Spleen (tissue), 11 donors: Measurements from ENCODE around the gene BACE2. TPM values are rescaled to one million over a fixed set of nuclear protein-coding genes. Genes with fewer than 3 reads are reported as not detected.

ENCODE experiments used
- DNase-seq: peaks from one replicate; pipeline ENCODE4 v3.0.0-alpha.2; 2020
- H3K27ac ChIP-seq, 8 donors: fragments of 200-600 bp; sonication (generic) in 7 of 8; 1 replicate in 4 of 8; 2 replicates in 4 of 8; pipeline versions ENCODE4 v1.5.0 to v1.8.0; 2016 to 2021; ENCODE audit warnings: inconsistent platforms in 4 of 8, mild to moderate bottlenecking in 4 of 8, moderate library complexity in 1 of 8
- H3K27me3 ChIP-seq, 7 donors: fragments of 200-600 bp; sonication (generic) in 6 of 7; replicated peaks in 1 of 7; 1 replicate in 4 of 7; 2 replicates in 3 of 7; pipeline versions ENCODE4 v1.5.0 to v1.8.0; 2016 to 2021; ENCODE audit warnings: inconsistent platforms in 3 of 7, mild to moderate bottlenecking in 1 of 7
- H3K36me3 ChIP-seq, 6 donors: fragments of 200-600 bp; sonication (generic) in 5 of 6; 1 replicate in 4 of 6; 2 replicates in 2 of 6; pipeline versions ENCODE4 v1.5.0 to v1.8.0; 2016 to 2021; ENCODE audit warnings: inconsistent platforms in 2 of 6
- H3K4me1 ChIP-seq, 6 donors: fragments of 200-600 bp; sonication (generic) in 5 of 6; 1 replicate in 3 of 6; 2 replicates in 3 of 6; pipeline versions ENCODE4 v1.5.0 to v1.8.0; 2016 to 2021; ENCODE audit warnings: inconsistent platforms in 3 of 6
- H3K4me3 ChIP-seq, 8 donors: fragments of 200-600 bp; sonication (generic) in 7 of 8; 1 replicate in 4 of 8; 2 replicates in 4 of 8; pipeline versions ENCODE4 v1.5.0 to v1.8.0; 2016 to 2021; ENCODE audit warnings: inconsistent platforms in 4 of 8, mild to moderate bottlenecking in 4 of 8, moderate library complexity in 2 of 8
- H3K9me3 ChIP-seq, 8 donors: fragments of 200-600 bp; sonication (generic) in 7 of 8; 1 replicate in 4 of 8; 2 replicates in 4 of 8; pipeline versions ENCODE4 v1.5.0 to v1.8.0; 2016 to 2021; ENCODE audit warnings: inconsistent platforms in 4 of 8
- POLR2AphosphoS5 ChIP-seq, 3 donors: sonication (generic); formaldehyde crosslinking; IDR thresholded peaks; one replicate each; pipeline ENCODE4 v1.5.1; 2017; ENCODE audit warnings: antibody characterized with exemption in 3 of 3
- WGBS, 5 donors: extraction: QIAGEN DNeasy Blood & Tissue Kit in 3 of 5; methylation state at CpG; one replicate each; pipeline versions ENCODE4 v1.1.5 to v1.1.7; 2013 to 2018; 5-methylcytosine and 5-hydroxymethylcytosine counted together
- intact Hi-C: fragments of 100-400 bp; cut with DNase I; formaldehyde crosslinking; loops from one replicate; pipeline ENCODE4 v1.15.0; 2023; ENCODE audit warnings: low total_unique reads
- microRNA-seq, 3 donors: library from miRNA; unstranded; fragments of <30 nt; microRNA quantifications; one replicate each; pipeline versions ENCODE4 to v1.1.0, GENCODE V29; 2019 to 2020
- polyA plus RNA-seq, 3 donors: library from polyadenylated mRNA; stranded (reverse); fragments of 200-250 nt; gene quantifications; one replicate each; pipeline ENCODE4 v1.2.1, GENCODE V29; 2013
- small RNA-seq, 4 donors: library from RNA; depleted of rRNA; stranded (forward); fragments of <200 nt; gene quantifications; one replicate each; pipeline ENCODE3, GENCODE V24; 2016
- total RNA-seq, 7 donors: library from RNA; depleted of rRNA in 3 of 7; stranded (reverse); fragments of >200 nt in 3 of 7; fragmentation: NEBNext Ultra II Directional in 4 of 7; extraction: Animal tissue kit (Norgen Biotek cat#: 25700) in 4 of 7; gene quantifications; one replicate each; pipeline versions ENCODE4 v1.1.0 to v1.2.1, GENCODE V29; 2016 to 2021
- donor health status: healthy with polysubstance abuse.
- donor health status: DM: no; HTN: no; CAD: no; lungs with moderate emphysema.
- donor health status: DM: no; HTN: no; CAD: no.
- donor health status: Bipolar disorder and iron deficiency.
- donor health status: healthy.
- donor health status: DM: no; HTN: no; CAD: no.
- donor health status: DM: yes; HTN: yes; CAD: no.

Gene BACE2
- total and polyA plus RNA-seq, 10 donors = 19.4 to 54.7 (median 47.1) TPM

DNA sequence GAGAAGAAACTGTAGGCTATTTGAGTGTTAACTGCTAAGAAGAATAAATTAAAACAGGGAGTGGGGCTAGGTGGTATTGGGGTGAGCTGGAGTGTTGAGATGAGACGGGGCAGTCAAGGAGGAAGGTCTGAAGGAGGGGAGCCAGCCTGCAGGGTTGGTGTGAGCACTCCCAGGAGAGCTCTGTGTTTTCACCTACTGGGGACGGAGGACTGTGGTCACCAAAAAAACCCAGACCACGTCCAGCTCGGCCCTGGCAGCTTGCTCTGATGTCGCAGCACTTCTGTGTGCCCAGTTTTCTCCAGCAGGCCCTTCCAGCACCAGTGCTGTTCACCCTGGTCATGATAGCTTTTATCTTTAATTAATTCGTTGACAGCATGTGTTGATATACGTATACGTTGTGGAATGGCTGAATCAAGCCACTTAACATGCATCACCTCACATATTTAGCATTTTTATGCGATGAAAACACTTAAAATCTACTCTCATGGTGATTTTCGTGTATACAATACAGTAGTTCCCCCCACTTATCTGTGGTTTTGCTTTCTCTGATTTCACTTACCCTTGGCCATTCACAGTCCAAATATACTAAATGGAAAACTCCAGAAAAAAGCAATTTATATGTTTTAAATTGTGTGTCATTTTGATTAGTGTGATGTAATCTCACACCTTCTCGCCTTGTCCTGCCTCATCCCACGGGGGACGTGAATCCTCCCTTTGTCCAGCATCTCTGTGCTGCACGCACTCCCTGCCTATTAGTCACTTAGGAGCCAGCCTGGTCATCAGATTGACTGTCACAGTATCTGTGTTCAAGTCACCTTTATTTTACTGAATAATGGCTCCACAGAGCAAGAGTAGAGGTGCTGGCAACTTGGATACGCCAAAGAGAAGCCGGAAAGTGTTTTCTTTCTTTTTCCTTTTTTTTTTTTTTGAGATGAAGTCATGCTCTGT is 161.0 kb downstream of the BACE2 start:
- Histone ChIP-seq H3K9me3 (peaks cover 0 to 8% (median 4%) of the 10 kb centered on the region in 8 donors), H3K27me3 (no peaks in the 10 kb centered on the region), H3K4me1 (no peaks in the 10 kb centered on the region), H3K36me3 (no peaks in the 10 kb centered on the region), H3K4me3 (no peak overlapping the region), H3K27ac (no peak overlapping the region)
- intact Hi-C loops = no loop called here
- WGBS, 5 donors = 80 to 89% (median 86%) methylated on average over 15 to 16 of the region's 16 CpGs
- no peak for TF ChIP-seq POLR2AphosphoS5 (IDR thresholded peaks at IDR 0.05)
- DNase-seq = no peak

Small RNAs within 50 kb of the gene (microRNA-seq; reads per million reads assigned to microRNA genes)
- gene MIR3197 = 0.28 to 0.72 (median 0.70) reads per million in 3 donors

Small RNAs within 50 kb of the gene (small RNA-seq; reads per million reads assigned to genes)
- 0 reads per million in 4 donors for gene MIR3197

Other genes with a start within 250 kb of the BACE2 start
- gene FAM3B, start 148.6 kb downstream of the BACE2 start, total RNA-seq = 1 to 10 TPM in 2 of 7 donors, under 1 TPM in 2, not detected in 3; 0.77 to 1.3 (median 1.0) TPM
- gene FAM3B, start 148.6 kb downstream of the BACE2 start, polyA plus RNA-seq = 1 to 10 TPM; 1.4 to 1.9 (median 1.5) TPM
- gene MX2, start 193.9 kb downstream of the BACE2 start, total RNA-seq = 100 to 1,000 TPM in 2 of 7 donors, 10 to 100 TPM in 5; 56.5 to 109 (median 75.3) TPM
- gene MX2, start 193.9 kb downstream of the BACE2 start, polyA plus RNA-seq = 10 to 100 TPM; 20.0 to 34.6 (median 26.8) TPM